Endothelial cell of umbilical vein (primary cell): ENCODE results near the gene ILRUN. TPM values are rescaled to one million over a fixed set of nuclear protein-coding genes. Genes with fewer than 3 reads are reported as not detected.

Experiments used
- BruUV-seq: library from RNA; stranded (reverse); fragments of 400-500 nt; replicated peaks from 2 replicates; lab custom pipeline; 2021; lab: Mats Ljungman, UMichigan
- CTCF ChIA-PET: fragments of 300-600, 350-600 bp; sonication (Branson Sonifier 250); formaldehyde crosslinking; loops from one replicate; lab custom pipeline; 2021; ENCODE audit warnings: antibody characterized with exemption, inconsistent platforms; lab: Charles Lee
- POLR2A ChIA-PET: fragments of 300-600, 350-600 bp; sonication (Branson Sonifier 250); formaldehyde crosslinking; loops from one replicate; lab custom pipeline; 2021; ENCODE audit warnings: antibody characterized with exemption, inconsistent platforms; lab: Charles Lee
- DNase-seq: peaks from one replicate; pipeline ENCODE4 v3.0.0-alpha.2; 2011; ENCODE audit warnings: low read depth, low spot score
- FAIRE-seq: peaks from 2 replicates; lab custom pipeline; 2011; peaks lifted over from hg19 to GRCh38; lab: Jason Lieb, UNC
- H2AFZ ChIP-seq: 2 replicates; pipeline ENCODE4 v1.6.0; 2012; ENCODE audit warnings: low read depth, low read length, control low read depth, inconsistent platforms
- H3K27ac ChIP-seq: 2 replicates; pipeline ENCODE4 v1.5.1; 2011; ENCODE audit warnings: low read depth, mild to moderate bottlenecking, control low read depth, low read length, moderate library complexity; ENCODE audit not compliant: insufficient read depth
- H3K27me3 ChIP-seq, 2 experiments: 2 replicates each; pipeline versions ENCODE4 v1.6.0 to v1.6.1; 2011; ENCODE audit warnings: low read length in 2 of 2, mixed read lengths in 1 of 2; ENCODE audit not compliant: control insufficient read depth in 2 of 2, insufficient read depth in 2 of 2
- H3K36me3 ChIP-seq, 2 experiments: 2 replicates in 1 of 2; 3 replicates in 1 of 2; pipeline ENCODE4 v1.5.1; 2011; ENCODE audit warnings: low read length in 2 of 2, mild to moderate bottlenecking in 1 of 2, moderate library complexity in 1 of 2; ENCODE audit not compliant: control insufficient read depth in 2 of 2, insufficient read depth in 2 of 2; ENCODE audit errors: extremely low read depth in 1 of 2
- H3K4me1 ChIP-seq: 3 replicates; pipeline ENCODE4 v1.5.1; 2011; ENCODE audit warnings: mild to moderate bottlenecking, low read length; ENCODE audit not compliant: control insufficient read depth, insufficient read depth; ENCODE audit errors: extremely low read depth
- H3K4me2 ChIP-seq: 2 replicates; pipeline ENCODE4 v1.6.1; 2011; ENCODE audit warnings: low read length, control low read depth, mixed read lengths; ENCODE audit not compliant: insufficient read depth
- H3K4me3 ChIP-seq, 3 experiments: fragments of 200-600 bp in 1 of 3; sonication (generic), shearing (Covaris generic) in 1 of 3; replicated peaks in 1 of 3; 2 replicates each; pipeline ENCODE4 v1.5.1; 2011 to 2016; ENCODE audit warnings: control low read depth in 3 of 3, low read length in 3 of 3, mild to moderate bottlenecking in 2 of 3, inconsistent platforms in 1 of 3, low read depth in 1 of 3, moderate library complexity in 1 of 3; ENCODE audit not compliant: insufficient read depth in 1 of 3
- H3K79me2 ChIP-seq: 2 replicates; pipeline ENCODE4 v1.6.0; 2012; ENCODE audit warnings: low read length, inconsistent platforms; ENCODE audit not compliant: control insufficient read depth, insufficient read depth
- H3K9ac ChIP-seq: replicated peaks from 2 replicates; pipeline ENCODE3; 2011; ENCODE audit warnings: low read length, control low read depth; ENCODE audit not compliant: insufficient read depth; ENCODE audit errors: extremely low read depth
- H3K9me1 ChIP-seq: replicated peaks from 3 replicates; pipeline ENCODE4 v1.6.0; 2011; ENCODE audit warnings: mild to moderate bottlenecking, low read length; ENCODE audit not compliant: control insufficient read depth, insufficient read depth; ENCODE audit errors: extremely low read depth
- H3K9me3 ChIP-seq: replicated peaks from 2 replicates; pipeline ENCODE4 v1.5.1; 2012; ENCODE audit warnings: low read length, inconsistent platforms; ENCODE audit not compliant: control insufficient read depth, insufficient read depth
- H4K20me1 ChIP-seq: replicated peaks from 2 replicates; pipeline ENCODE3; 2011; ENCODE audit warnings: mild to moderate bottlenecking, low read length; ENCODE audit not compliant: control insufficient read depth, insufficient read depth; ENCODE audit errors: extremely low read depth
- CTCF ChIP-seq, 2 donors: IDR thresholded peaks; 1 replicate in 1 of 2; 2 replicates in 1 of 2; pipeline ENCODE4 v1.5.1; 2011; ENCODE audit warnings: low read length in 2 of 2, mild to moderate bottlenecking in 2 of 2, moderate library complexity in 2 of 2, control low read depth in 1 of 2, inconsistent platforms in 1 of 2, low read depth in 1 of 2; ENCODE audit not compliant: insufficient read depth in 1 of 2; ENCODE audit errors: extremely low read depth in 1 of 2
- EZH2 ChIP-seq: IDR thresholded peaks from 2 replicates; pipeline ENCODE4 v1.6.1; 2012; ENCODE audit warnings: borderline replicate concordance, low read depth, mild to moderate bottlenecking, moderate library complexity, low read length, inconsistent platforms; ENCODE audit not compliant: severe bottlenecking
- FOS ChIP-seq: IDR thresholded peaks from 2 replicates; pipeline ENCODE4 v1.6.1; 2011; ENCODE audit warnings: mild to moderate bottlenecking, low read length, moderate library complexity, borderline replicate concordance; ENCODE audit not compliant: insufficient read depth
- GATA2 ChIP-seq: IDR thresholded peaks from 2 replicates; pipeline ENCODE4 v1.7.0; 2011; ENCODE audit warnings: low read depth, mild to moderate bottlenecking, moderate library complexity, mixed read lengths, low read length; ENCODE audit not compliant: insufficient read length, insufficient read depth
- JUN ChIP-seq: IDR thresholded peaks from 2 replicates; pipeline ENCODE4 v1.6.1; 2011; ENCODE audit warnings: borderline replicate concordance, low read depth; ENCODE audit not compliant: insufficient read length, insufficient read depth
- MAX ChIP-seq: IDR thresholded peaks from 2 replicates; pipeline ENCODE4 v1.6.1; 2011; ENCODE audit not compliant: insufficient read depth, insufficient read length
- MYC ChIP-seq: IDR thresholded peaks from one replicate; pipeline ENCODE4 v1.6.1; 2011; ENCODE audit warnings: mild to moderate bottlenecking, low read depth, low read length
- POLR2A ChIP-seq: IDR thresholded peaks from 2 replicates; pipeline ENCODE4 v1.6.1; 2012; ENCODE audit warnings: low read depth, mild to moderate bottlenecking, control low read depth, low read length
- POLR2AphosphoS5 ChIP-seq: IDR thresholded peaks from 2 replicates; pipeline ENCODE4 v1.6.1; 2012; ENCODE audit warnings: low read depth, mild to moderate bottlenecking, control low read depth, low read length, moderate library complexity; ENCODE audit not compliant: insufficient read depth
- dilution Hi-C: fragments of 300-500 bp; cut with MboI; formaldehyde crosslinking; loops from one replicate; pipeline ENCODE4 v1.15.0; 2019; ENCODE audit warnings: low sequenced_read_pairs; ENCODE audit not compliant: extremely low pct_ligation_motif_present
- intact Hi-C: fragments of 100-400 bp; cut with micrococcal nuclease; formaldehyde crosslinking; loops from one replicate; pipeline ENCODE4 v1.10.0; 2022
- polyA plus RNA-seq, 4 experiments: library from polyadenylated mRNA; depleted of rRNA in 3 of 4; stranded (reverse) in 3 of 4; unstranded in 1 of 4; fragments of >200 nt; gene quantifications; 2 replicates each; pipeline versions ENCODE4 v1.2.1 to v1.2.3, GENCODE V29; 2011 to 2012; ENCODE audit warnings: missing spikeins in 1 of 4
- total RNA-seq: library from RNA; stranded (reverse); gene quantifications from 2 replicates; pipeline ENCODE4 v1.2.3, GENCODE V29; 2021

Gene ILRUN
- total and polyA plus RNA-seq, 2 donors (not counting 3 experiments of a cell fraction or from before 2014, with no cell fraction given): 30.5 to 48.9 TPM

DNA sequence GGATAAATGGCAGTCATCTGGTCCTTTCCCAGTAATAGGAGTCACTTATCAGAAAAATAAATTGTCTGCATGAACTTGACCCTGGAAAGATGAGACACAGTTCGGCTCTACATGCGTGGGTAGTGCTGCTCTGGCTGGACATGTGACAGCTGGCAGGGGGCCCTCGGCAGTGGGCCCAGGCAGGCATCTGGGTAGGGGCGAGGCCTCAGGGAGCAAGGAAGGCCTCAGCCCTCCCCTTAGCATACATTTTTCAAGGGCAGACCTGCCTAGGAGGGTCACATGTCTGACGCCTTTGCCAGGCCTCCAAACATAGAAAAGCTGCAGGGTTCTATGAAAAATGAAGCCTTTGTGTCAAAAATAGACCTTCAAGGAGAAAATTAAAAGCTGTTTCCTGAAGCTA, 12.8 kb upstream of the ILRUN start:
- H3K27me3 ChIP-seq: no peaks in the 10 kb centered on the region
- dilution Hi-C loops (no loop called here), intact Hi-C loops (no loop called here)
- no TSS peak for BruUV-seq
- TF ChIP-seq JUN (no peak), GATA2 (no peak), FOS (no peak), POLR2AphosphoS5 (no peak), MAX (no peak), CTCF (IDR thresholded peaks at IDR 0.05; ENCODE audit: extremely low read depth in 1 of 2, insufficient read depth in 1 of 2, low read depth in 1 of 2, low read length in 2 of 2) (no peak), EZH2 (no peak), MYC (no peak), POLR2A (no peak)
- no peak overlapping the region for H3K27ac ChIP-seq
- ChIA-PET CTCF (no interaction called here), POLR2A (no interaction called here)
- no peaks in the 10 kb centered on the region for H4K20me1 ChIP-seq
- H3K79me2 ChIP-seq: no peaks in the 10 kb centered on the region
- H3K9ac ChIP-seq: no peak overlapping the region
- DNase-seq: peak; percentile 73
- peaks cover 5% of the 10 kb centered on the region for H3K4me1 ChIP-seq
- no peaks in the 10 kb centered on the region for H3K9me3 ChIP-seq
- peak overlapping the region; percentile 69 for H2AFZ ChIP-seq
- H3K4me2 ChIP-seq: no peak overlapping the region
- H3K36me3 ChIP-seq: no peaks in the 10 kb centered on the region
- H3K9me1 ChIP-seq: no peaks in the 10 kb centered on the region
- H3K4me3 ChIP-seq: no peak overlapping the region
- FAIRE-seq: no peak
